ENCODE results near the gene RRM2.

Gene RRM2

GRCh38 chr2:10159086-10159485, 36.5 kb downstream of the RRM2 start:
- Mint-ChIP-seq H3K9me3 (no peaks in the 10 kb centered on the region), H3K4me3 (no peak overlapping the region), H3K36me3 (ENCODE audit: insufficient read depth) (peaks cover 3% of the 10 kb centered on the region), H3K4me1 (ENCODE audit: low read depth in 2 of 2) (peaks cover 4 to 8% of the 10 kb centered on the region in 2 donors), H3K27ac (peak overlapping the region; percentile 26 to 60), H3K27me3 (no peaks in the 10 kb centered on the region)
- DNase-seq (no peak), ATAC-seq (replicated peaks) (no peak)

- no peaks in the 10 kb centered on the region for H3K9me3 Mint-ChIP-seq
- H3K36me3 Mint-ChIP-seq (ENCODE audit: insufficient read depth), result peaks cover 3% of the 10 kb centered on the region
- H3K4me1 Mint-ChIP-seq (ENCODE audit: low read depth in 2 of 2), result peaks cover 4 to 8% of the 10 kb centered on the region in 2 donors
- ATAC-seq (replicated peaks) (no peak), DNase-seq (no peak)
- peak overlapping the region; percentile 26 to 60 for H3K27ac Mint-ChIP-seq
- H3K27me3 Mint-ChIP-seq, result no peaks in the 10 kb centered on the region
- H3K4me3 Mint-ChIP-seq, result no peak overlapping the region
These were observed 37.1 kb downstream of the RRM2 start for GRCh38 chr2:10159581-10160131.

GRCh38 chr2:10160203-10160955, 37.8 kb downstream of the RRM2 start:
- H3K4me1 Mint-ChIP-seq (ENCODE audit: low read depth in 2 of 2), result peaks cover 4 to 8% of the 10 kb centered on the region in 2 donors
- peaks cover 3% of the 10 kb centered on the region for H3K36me3 Mint-ChIP-seq (ENCODE audit: insufficient read depth)
- DNase-seq, result no peak
- no peaks in the 10 kb centered on the region for H3K27me3 Mint-ChIP-seq
- peak overlapping the region in 1 of 2 donors; percentile 60 for H3K27ac Mint-ChIP-seq
- no peak overlapping the region for H3K4me3 Mint-ChIP-seq
- ATAC-seq (replicated peaks), result no peak
- no peaks in the 10 kb centered on the region for H3K9me3 Mint-ChIP-seq

GRCh38 chr2:10161206-10161931, 38.8 kb downstream of the RRM2 start:
- Mint-ChIP-seq H3K4me3 (no peak overlapping the region), H3K27me3 (no peaks in the 10 kb centered on the region), H3K27ac (no peak overlapping the region), H3K36me3 (ENCODE audit: insufficient read depth) (peaks cover 6% of the 10 kb centered on the region), H3K4me1 (ENCODE audit: low read depth in 2 of 2) (peaks cover 4 to 8% of the 10 kb centered on the region in 2 donors), H3K9me3 (no peaks in the 10 kb centered on the region)
- no peak for DNase-seq
- no peak for ATAC-seq (replicated peaks)

GRCh38 chr2:10161961-10162441, 39.5 kb downstream of the RRM2 start:
- ATAC-seq (replicated peaks), result no peak
- Mint-ChIP-seq H3K4me3 (no peak overlapping the region), H3K36me3 (ENCODE audit: insufficient read depth) (peaks cover 6% of the 10 kb centered on the region), H3K9me3 (no peaks in the 10 kb centered on the region), H3K4me1 (ENCODE audit: low read depth in 2 of 2) (peaks cover 4 to 8% of the 10 kb centered on the region in 2 donors), H3K27me3 (no peaks in the 10 kb centered on the region), H3K27ac (no peak overlapping the region)
- no peak for DNase-seq

GRCh38 chr2:10162586-10163497, 40.3 kb downstream of the RRM2 start:
- ATAC-seq (replicated peaks), result no peak
- peaks cover 4 to 8% of the 10 kb centered on the region in 2 donors for H3K4me1 Mint-ChIP-seq (ENCODE audit: low read depth in 2 of 2)
- DNase-seq, result no peak
- no peak overlapping the region for H3K27ac Mint-ChIP-seq
- H3K27me3 Mint-ChIP-seq, result no peaks in the 10 kb centered on the region
- no peaks in the 10 kb centered on the region for H3K9me3 Mint-ChIP-seq
- H3K4me3 Mint-ChIP-seq, result no peak overlapping the region
- peaks cover 6% of the 10 kb centered on the region for H3K36me3 Mint-ChIP-seq (ENCODE audit: insufficient read depth)

GRCh38 chr2:10163498-10164486, 41.3 kb downstream of the RRM2 start:
- Mint-ChIP-seq H3K27ac (peak overlapping the region; percentile 54 to 66), H3K4me3 (no peak overlapping the region), H3K27me3 (no peaks in the 10 kb centered on the region), H3K4me1 (ENCODE audit: low read depth in 2 of 2) (peaks cover 4 to 8% of the 10 kb centered on the region in 2 donors), H3K36me3 (ENCODE audit: insufficient read depth) (peaks cover 6% of the 10 kb centered on the region), H3K9me3 (no peaks in the 10 kb centered on the region)
- ATAC-seq (replicated peaks) (no peak), DNase-seq (no peak)

GRCh38 chr2:10164601-10165000, 42.1 kb downstream of the RRM2 start:
- ATAC-seq (replicated peaks) (no peak), DNase-seq (no peak)
- no peak overlapping the region for H3K4me3 Mint-ChIP-seq
- H3K4me1 Mint-ChIP-seq (ENCODE audit: low read depth in 2 of 2), result peaks cover 4 to 6% of the 10 kb centered on the region in 2 donors
- peak overlapping the region; percentile 66 to 76 for H3K27ac Mint-ChIP-seq
- no peaks in the 10 kb centered on the region for H3K9me3 Mint-ChIP-seq
- peaks cover 6% of the 10 kb centered on the region for H3K36me3 Mint-ChIP-seq (ENCODE audit: insufficient read depth)
- H3K27me3 Mint-ChIP-seq, result no peaks in the 10 kb centered on the region

GRCh38 chr2:10165282-10165681, 42.7 kb downstream of the RRM2 start:
- H3K4me3 Mint-ChIP-seq, result no peak overlapping the region
- peaks cover 0 to 4% of the 10 kb centered on the region in 2 donors for H3K4me1 Mint-ChIP-seq (ENCODE audit: low read depth in 2 of 2)
- peak overlapping the region in 1 of 2 donors; percentile 76 for H3K27ac Mint-ChIP-seq
- no peaks in the 10 kb centered on the region for H3K9me3 Mint-ChIP-seq
- ATAC-seq (replicated peaks) (no peak), DNase-seq (no peak)
- H3K36me3 Mint-ChIP-seq (ENCODE audit: insufficient read depth), result peaks cover 6% of the 10 kb centered on the region
- H3K27me3 Mint-ChIP-seq, result no peaks in the 10 kb centered on the region

- DNase-seq, result no peak
- peaks cover 0 to 4% of the 10 kb centered on the region in 2 donors for H3K4me1 Mint-ChIP-seq (ENCODE audit: low read depth in 2 of 2)
- no peak overlapping the region for H3K27ac Mint-ChIP-seq
- H3K27me3 Mint-ChIP-seq, result no peaks in the 10 kb centered on the region
- peaks cover 6% of the 10 kb centered on the region for H3K36me3 Mint-ChIP-seq (ENCODE audit: insufficient read depth)
- H3K4me3 Mint-ChIP-seq, result no peak overlapping the region
- ATAC-seq (replicated peaks), result no peak
- H3K9me3 Mint-ChIP-seq, result no peaks in the 10 kb centered on the region
These were observed 43.5 kb downstream of the RRM2 start for GRCh38 chr2:10165861-10166675.

GRCh38 chr2:10166676-10167292, 44.2 kb downstream of the RRM2 start:
- DNase-seq, result no peak
- Mint-ChIP-seq H3K27ac (peak overlapping the region in 1 of 2 donors; percentile 55), H3K4me3 (no peak overlapping the region), H3K27me3 (no peaks in the 10 kb centered on the region), H3K36me3 (ENCODE audit: insufficient read depth) (peaks cover 6% of the 10 kb centered on the region), H3K9me3 (no peaks in the 10 kb centered on the region), H3K4me1 (ENCODE audit: low read depth in 2 of 2) (peaks cover 0 to 4% of the 10 kb centered on the region in 2 donors)
- no peak for ATAC-seq (replicated peaks)

All from effector memory CD8-positive, alpha-beta T cell (primary cell).